Fibroblast of skin of left quadriceps (primary cell): ENCODE results near the gene ZNF438.

Source experiments
- DNase-seq, 2 experiments: peaks; one replicate each; pipeline ENCODE4 v3.0.0-alpha.2; 2013; ENCODE audit warnings: low read depth in 2 of 2

Gene ZNF438

GRCh38 chr10:30883751-30884150 lies 147.9 kb downstream of the ZNF438 start:
- DNase-seq: no peak

DNA sequence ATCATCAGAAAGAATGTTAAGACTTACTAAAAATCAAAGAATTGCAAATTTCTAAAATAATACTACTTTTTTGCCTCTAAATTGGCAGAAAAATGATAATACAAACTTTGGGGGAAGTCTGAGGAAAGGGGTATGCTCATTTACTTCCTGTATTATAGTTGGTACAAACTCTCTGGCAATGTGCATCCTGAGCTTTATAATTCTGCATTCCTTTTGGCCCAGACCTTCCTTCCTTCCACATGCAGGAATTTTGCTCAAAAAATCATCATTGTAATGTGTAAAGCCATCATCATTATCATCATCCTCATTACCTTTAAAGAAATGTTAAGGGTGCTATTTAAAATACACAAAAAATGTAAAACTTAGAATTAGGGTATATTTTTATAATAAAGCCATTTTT lies 148.5 kb downstream of the ZNF438 start:
- DNase-seq: no peak

- DNase-seq: no peak
Observed at GRCh38 chr10:30882281-30882680, 149.4 kb downstream of the ZNF438 start.

GRCh38 chr10:30878920-30879319 lies 152.7 kb downstream of the ZNF438 start:
- no peak for DNase-seq

DNA sequence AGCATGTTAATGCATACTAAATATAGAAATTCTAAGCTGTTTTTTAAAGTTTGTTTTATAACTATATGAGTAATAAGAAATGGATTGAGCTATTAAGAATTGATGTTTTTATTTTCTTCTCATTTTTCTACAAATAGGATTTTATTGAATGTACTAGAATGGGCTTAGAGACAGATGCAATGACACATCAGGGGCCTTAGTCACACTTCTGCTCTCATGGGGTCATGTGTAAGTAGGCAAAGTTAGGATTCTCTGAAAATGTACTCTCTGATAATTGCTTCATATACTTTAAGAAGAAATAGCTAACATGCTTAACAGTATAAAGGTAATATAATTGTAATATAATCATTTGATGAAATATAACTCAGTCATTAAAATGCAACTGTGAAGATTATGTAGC lies 154.6 kb downstream of the ZNF438 start:
- no peak for DNase-seq

- no peak for DNase-seq
Observed at GRCh38 chr10:30873411-30873810, 158.3 kb downstream of the ZNF438 start.

DNA sequence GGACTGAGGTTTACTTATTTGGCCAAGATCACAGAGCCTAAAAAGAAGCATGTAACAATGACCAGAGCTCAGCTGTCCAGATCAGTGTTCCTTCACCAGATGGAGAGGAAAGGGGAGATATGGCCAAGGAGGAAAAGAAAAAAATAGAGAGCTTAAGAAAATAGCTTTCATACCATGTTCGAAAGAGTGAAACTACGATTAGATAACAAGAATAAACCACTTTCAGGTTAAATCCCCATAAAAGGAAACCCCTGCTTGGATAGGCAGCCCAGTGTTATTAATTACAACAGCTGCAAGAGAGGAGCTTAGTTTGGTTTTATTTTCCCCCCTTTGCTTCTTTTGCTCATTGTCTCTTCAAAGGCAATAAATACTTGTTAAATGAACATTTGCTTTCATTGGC lies 160.8 kb downstream of the ZNF438 start:
- DNase-seq: no peak

- no peak for DNase-seq
Observed at GRCh38 chr10:30869566-30869965, 162.1 kb downstream of the ZNF438 start.

DNA sequence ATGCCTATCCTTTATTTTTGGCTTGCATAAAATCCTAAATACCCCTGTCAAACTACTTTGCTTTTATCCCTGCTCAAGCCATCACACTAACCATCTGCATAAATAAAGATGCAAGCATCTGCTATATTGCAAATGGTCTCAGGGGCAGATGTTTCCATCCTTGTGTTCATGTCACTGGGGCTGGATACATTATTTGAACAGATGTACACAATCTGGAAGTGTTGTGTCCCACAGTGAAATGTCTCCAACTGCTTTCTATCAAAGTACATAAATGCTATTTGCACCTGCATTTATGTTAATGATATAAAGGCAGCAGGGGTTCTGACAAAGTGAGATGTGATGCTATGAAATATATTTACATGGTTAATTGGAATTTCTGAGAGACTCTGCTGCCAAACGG lies 163.1 kb downstream of the ZNF438 start:
- DNase-seq: no peak

GRCh38 chr10:30866896-30867295 lies 164.8 kb downstream of the ZNF438 start:
- no peak for DNase-seq

DNA sequence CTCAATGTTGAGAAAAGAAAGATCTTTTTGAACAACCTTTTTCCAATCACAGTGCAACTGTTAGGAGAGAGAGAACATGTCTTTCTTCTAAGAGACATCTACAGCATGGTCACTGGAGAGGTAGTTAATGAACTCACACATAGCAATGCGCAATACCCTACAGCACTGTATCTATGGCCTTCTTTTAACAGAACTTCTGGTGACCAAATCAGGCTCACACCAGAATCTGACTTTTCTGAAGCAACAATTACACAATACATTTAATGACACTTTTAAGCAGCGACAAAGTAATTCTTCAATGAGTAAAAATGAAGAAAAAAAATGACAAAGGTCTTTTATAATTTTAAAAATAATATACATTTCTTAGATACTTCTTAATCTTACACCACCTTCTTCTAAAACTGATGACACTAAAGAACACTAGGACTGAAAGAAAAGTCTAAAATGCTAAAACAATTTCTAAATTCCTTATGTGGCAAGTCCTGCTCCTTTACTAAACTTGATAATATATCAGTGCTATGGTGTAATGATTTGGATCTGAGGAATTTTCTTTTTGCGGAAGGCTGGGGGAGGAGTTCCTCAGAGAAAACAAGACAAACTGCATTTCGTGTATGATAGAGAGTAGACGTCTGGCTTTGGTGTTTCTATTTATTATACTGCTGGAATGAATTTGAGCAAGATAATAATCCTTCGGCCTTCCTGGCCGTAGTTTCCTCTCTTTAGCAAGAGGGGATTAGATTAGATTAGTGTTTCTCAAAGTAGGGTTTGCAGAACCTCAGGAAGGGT lies 166.3 kb downstream of the ZNF438 start:
- DNase-seq: peak in 1 of 2 experiments; percentile 11

DNA sequence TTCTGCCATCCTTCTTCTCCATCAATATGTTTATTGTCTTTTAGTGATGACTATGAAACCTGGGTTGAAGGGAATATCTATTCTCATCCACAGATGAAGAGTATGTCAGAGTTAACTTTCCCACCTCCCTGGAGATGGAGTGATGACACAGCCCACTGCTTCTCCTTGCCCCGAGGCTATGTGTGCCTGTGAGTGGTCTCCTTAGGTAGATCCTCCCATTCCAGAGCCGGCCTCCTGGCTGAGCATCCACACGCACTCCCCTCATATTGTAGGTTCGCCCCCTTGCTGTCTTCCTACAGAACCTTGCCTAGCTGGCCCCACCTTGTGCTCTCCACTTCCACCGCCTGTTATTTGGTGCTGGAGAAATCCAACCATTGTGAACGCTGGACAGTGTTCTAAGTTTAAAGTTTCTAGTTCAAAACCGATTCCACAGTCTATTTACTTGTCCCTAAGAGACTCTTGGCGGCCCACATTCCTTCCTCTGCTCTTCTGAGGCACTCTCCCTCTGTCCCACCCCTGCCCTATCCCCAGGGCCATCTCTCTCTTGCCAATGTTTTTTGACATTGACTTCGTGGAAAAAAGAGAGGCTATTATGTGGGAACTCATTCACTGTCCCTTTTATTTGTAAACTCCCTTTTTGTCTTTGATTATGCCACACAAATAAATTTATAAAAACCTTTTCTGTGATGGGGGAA lies 168.0 kb downstream of the ZNF438 start:
- DNase-seq: no peak

DNA sequence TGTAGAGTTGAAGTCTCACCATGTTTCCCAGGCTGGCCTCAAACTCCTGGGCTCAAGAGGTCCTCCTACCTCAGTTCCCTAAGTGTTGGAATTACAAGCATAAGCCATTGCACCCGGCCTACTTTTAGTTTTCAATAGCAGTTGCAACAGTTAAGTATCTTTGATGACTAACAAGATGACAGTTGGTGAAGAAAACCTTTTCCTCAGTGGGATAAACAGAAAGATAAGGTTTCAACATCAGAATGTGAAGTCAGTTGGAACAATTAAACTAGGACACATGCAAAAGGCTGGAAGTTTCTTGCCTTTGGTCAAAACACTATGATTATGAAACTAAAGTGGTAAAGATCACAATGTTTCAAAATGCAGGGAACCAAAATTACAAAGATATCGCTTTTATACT lies 169.2 kb downstream of the ZNF438 start:
- DNase-seq: peak; percentile 55 to 58

GRCh38 chr10:30861976-30862375 lies 169.7 kb downstream of the ZNF438 start:
- DNase-seq: no peak

DNA sequence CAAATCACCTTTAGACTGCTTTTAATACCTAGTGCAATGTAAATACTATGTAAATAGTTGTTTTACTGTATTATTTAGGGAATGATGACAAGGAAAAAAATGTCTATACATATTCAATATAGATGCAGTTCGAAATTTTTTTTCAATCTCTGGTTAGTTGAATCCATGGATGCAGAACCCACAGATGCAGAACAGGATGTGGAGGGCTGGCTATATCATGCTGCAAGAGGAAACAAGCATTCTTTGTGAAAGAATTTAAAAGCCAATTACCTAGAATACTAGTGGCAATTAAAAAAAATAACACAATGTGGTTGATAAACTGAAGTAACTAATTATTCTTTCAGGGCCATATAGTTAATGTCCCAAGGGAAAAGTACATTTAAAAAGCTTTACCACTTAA lies 170.4 kb downstream of the ZNF438 start:
- DNase-seq: no peak

DNA sequence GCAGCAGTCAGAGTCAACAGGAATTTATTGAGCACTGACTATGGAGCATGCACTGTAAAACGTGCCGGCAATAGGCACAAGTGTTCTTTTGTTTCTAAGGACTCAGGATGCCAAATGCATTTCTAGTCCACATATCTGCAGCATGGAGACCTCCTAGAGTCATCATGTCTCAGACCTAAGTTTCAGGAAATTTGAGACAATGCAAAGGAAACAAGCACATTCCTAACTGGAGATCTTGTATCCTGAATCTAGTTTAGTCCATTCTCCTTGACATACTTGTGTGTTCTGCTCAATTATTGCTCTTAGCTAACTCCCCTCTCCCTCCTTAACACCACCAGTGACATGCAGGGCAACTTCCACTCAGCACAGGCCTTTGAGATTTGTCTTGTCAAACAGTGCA lies 173.2 kb downstream of the ZNF438 start:
- DNase-seq: no peak

DNA sequence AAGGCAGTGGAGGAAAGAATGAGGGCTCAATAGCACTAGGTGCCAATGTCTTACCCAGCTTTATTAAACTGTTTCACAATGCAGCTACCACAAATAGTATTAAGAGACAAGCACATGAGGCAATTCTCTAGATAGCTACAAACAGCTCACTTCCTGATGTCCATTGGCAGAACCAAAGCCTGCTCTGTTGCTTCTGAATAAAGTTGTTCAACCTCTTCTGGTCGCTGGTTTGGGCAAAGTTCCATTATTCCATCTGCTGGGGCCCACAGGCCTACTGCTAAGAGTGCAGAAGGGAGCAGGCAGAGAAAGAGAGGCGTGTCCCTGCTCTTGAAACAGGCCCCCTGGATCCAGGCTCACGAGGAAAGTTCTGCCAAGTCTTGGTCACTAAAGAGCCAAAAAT lies 173.9 kb downstream of the ZNF438 start:
- DNase-seq: peak in 1 of 2 experiments; percentile 33

DNA sequence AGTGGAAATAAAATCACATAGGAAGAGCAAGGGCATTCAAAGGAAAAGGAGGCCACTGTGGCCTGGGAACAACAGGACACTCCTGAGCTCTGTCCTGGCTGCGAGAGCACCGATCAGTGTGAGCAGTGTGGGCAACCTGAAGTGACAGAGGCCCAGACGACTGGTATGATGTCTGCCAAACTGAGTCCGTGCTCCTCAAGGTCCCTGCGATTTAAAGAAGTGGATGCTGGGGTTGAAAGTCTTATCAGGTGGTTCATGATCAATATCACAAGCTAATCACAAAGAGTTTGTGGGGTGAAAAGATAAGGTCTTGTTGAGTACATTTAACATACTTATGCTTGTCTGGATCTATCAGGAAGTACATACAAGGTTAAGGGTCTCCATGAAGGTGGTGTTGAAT lies 176.5 kb downstream of the ZNF438 start:
- DNase-seq: no peak

DNA sequence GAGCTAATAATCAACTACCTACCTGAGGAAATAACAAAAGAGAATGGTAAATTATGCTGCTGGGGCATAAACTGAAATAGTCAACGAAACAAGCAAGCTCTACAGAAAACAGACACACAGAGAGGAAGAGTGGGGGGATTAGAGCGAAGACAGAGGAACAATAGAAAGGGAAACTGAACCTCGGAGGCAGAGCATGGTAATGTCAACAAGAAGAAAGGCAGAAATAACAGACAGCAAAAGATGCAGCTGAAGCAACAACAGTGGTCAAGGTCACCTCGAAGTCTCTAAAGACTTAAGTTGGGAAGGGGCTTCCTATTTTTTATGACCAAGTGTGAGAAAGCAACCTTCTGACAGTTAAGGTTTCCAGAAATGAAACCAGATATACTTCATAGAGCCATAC lies 177.0 kb downstream of the ZNF438 start:
- DNase-seq: no peak

GRCh38 chr10:30853066-30853465 lies 178.6 kb downstream of the ZNF438 start:
- no peak for DNase-seq

- no peak for DNase-seq
Observed at GRCh38 chr10:30850776-30851175, 180.9 kb downstream of the ZNF438 start.

- DNase-seq: no peak
Observed at GRCh38 chr10:30849231-30850035, 182.2 kb downstream of the ZNF438 start.
